Renal cortex interstitium (tissue), 15 donors: Measurements from ENCODE around the gene TEX51. TPM values are rescaled to one million over a fixed set of nuclear protein-coding genes. Genes with fewer than 3 reads are reported as not detected.

Experiments used
- DNase-seq, 11 donors: peaks; one replicate each; pipeline ENCODE4 v3.0.0-alpha.2; 2013; ENCODE audit warnings: low read depth in 9 of 11, low spot score in 4 of 11; ENCODE audit errors: extremely low read depth in 1 of 11
- long read RNA-seq, 16 experiments: transcript quantifications; one replicate each; lab custom pipeline, GENCODE V29; 2026
- polyA plus RNA-seq, 3 donors: library from polyadenylated mRNA; unstranded; fragments of 120-200 nt; gene quantifications; one replicate each; pipeline ENCODE4 v1.2.1, GENCODE V29; 2013; ENCODE audit not compliant: insufficient read length in 3 of 3

TEX51 gene
- polyA plus RNA-seq: not detected
- long read RNA-seq, donor 1: 0 reads
- long read RNA-seq, donor 2: 0 reads
- long read RNA-seq, donor 3: 0 reads
- long read RNA-seq, donor 4: 0 reads
- long read RNA-seq, donor 5: 0 reads
- long read RNA-seq, donor 6: 0 reads
- long read RNA-seq, donor 7: 0 reads
- long read RNA-seq, donor 8: 0 reads
- long read RNA-seq, donor 9: 0 reads
- long read RNA-seq, donor 10: 0 reads
- long read RNA-seq, donor 11: 0 reads
- long read RNA-seq, donor 12: 0 reads
- long read RNA-seq, donor 13: 0 reads
- long read RNA-seq, donor 14: 0 reads
- long read RNA-seq, donor 15: 0 reads
- long read RNA-seq, donor 16: 0 reads

DNA sequence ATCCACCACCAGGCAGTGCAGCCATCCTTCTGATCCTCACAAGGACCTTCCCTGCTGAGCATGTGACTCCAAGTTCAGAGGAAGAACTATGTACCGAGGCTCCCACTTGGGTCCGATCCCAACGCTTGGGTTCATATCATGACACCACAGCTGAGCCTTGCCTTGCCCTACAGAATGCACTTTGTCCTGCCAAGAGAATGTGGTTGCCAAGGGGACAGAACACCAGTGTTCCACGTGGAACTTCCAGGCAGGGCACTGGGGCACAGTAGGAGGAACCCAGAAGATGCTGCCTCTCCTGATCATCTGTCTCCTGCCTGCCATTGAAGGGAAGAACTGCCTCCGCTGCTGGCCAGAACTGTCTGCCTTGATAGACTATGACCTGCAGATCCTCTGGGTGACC lies at the start of gene TEX51:
TSS of gene TEX51 (plus strand) at position 255 of the 400 bp plus-strand sequence. CDS start at position 284, 29 bp downstream.
- no peak for DNase-seq

DNA sequence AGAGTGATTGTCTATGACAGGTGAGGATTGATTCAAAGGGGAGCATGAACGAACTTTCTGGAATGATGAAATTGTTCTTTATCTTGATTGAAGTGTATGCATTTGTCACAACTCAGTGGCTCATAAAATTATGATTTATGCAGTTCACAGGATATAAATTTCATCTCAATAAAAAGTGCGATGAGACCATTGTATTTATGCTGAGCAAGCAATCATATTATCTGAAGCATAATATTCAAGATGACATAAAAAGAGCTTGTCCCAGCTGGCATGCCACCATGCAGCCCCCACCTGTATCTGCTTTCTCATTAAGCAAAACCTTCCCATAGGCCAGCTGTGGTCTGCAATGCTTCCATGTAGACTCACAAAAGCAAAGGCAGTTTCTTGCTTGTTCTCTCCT lies 49.6 kb upstream of the TEX51 start:
- no peak for DNase-seq

- no peak for DNase-seq
These were observed 49.2 kb upstream of the TEX51 start for GRCh38 chr2:126849486-126849885.

DNA sequence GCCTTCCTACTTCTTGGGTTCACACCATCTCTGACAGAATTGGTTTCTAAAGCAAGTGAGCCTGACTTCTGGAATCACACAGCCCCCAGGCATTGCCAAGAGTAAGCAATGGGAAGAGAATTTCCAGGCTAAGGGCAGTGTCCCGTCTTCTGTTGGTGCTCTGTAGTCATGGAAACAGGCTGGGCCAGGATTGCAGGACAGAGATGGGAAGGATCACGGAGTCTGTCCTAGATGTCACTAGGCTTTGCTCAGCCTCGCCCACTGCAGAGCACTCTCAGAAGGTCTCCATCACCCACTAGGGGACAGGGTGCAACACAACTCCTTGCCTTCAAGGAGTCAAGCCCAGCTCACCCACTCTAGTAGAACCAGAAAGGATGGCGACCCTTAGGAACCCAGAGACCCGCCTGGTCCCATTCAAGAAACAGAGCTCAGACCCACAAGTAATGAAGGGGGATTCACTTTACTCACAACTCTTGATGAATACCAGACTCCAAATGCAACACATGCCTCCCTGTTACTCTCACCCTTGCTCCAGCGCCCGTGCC lies 48.6 kb upstream of the TEX51 start:
- DNase-seq: no peak

GRCh38 chr2:126850940-126851339 lies 47.8 kb upstream of the TEX51 start:
- DNase-seq: peak in 1 of 11 donors; percentile 16

DNA sequence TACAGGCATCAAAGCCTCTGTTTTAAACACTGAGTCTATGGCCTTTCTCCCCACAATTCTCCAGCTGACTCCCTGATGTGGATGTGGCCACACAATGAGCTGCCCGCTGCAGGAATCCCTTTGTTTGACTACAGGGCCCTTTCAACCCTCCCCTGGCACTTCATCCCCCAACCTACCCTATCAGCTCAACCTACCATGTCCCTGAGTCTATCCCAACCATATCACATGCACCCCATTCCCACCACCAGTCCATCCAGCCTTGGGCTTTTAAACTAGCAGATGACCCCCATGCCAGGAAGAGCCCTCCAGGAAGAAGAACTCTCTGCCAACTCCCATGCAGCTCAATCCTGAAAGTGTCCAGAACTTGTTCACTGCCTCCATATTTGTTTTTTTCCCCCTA lies 46.9 kb upstream of the TEX51 start:
- no peak for DNase-seq

DNA sequence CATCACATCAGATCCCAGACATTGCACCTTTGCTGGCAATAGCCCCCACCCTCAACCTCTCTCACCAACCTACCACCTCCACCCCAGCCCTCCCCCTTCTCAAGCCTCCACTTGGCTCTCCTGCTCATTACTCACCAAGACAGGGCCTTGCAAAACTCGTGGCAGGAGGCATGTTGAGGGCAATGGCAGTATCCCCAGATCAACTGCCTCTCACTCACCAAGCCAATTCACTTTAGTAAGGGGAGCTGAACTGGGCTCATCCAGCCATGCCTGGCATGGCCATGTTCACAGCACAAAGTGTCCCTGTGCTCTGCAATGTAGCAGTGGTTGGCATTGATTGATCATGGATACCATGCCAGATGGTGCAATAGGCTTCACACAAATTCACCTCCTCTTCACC lies 46.3 kb upstream of the TEX51 start:
- no peak for DNase-seq

- DNase-seq: no peak
These were observed 43.1 kb upstream of the TEX51 start for GRCh38 chr2:126855606-126856005.

- no peak for DNase-seq
These were observed 42.3 kb upstream of the TEX51 start for GRCh38 chr2:126856403-126856802.

DNA sequence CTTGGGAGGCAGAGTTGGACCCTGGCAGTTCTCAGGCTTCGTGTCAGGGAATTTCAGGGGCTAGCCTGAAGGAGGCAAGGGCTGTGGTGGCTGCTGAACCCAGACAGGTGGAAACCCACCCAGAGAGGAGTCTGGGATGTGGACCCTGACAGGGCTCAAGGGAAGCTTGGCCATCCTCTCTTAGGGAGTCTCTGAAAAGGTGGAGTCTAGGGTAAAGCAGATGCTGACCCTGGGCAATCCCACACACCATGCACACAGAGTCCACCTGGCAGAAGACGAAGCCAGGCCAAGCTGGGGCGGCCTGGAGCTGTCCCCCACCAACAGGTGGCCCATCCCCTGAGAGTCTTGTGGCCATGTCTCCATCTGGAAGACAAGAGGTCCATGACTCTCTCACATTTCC lies 41.2 kb upstream of the TEX51 start:
- no peak for DNase-seq

- no peak for DNase-seq
These were observed 40.7 kb upstream of the TEX51 start for GRCh38 chr2:126858013-126858412.

DNA sequence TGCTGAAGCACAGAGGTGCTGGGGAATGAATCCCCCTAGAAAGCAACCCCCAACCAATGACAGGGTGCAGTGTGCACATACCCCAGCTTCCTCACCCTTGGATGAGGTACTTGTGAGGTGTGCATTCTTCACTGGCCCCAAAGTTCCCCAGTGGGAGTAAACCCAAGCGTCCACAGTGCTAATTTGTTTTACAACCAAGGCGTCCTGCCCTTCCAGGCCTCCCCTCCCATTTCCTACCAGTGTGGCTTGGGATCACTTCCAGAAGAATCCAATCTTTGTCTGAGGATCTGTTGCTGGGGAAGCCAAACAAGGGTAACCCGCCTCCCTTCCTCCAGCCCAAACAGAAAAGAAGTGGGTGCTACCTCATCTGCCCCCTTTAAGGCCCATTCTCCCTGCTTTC lies 40.3 kb upstream of the TEX51 start:
- no peak for DNase-seq

GRCh38 chr2:126858991-126859390 lies 39.7 kb upstream of the TEX51 start:
- no peak for DNase-seq

- no peak for DNase-seq
These were observed 39.1 kb upstream of the TEX51 start for GRCh38 chr2:126859631-126860030.

- no peak for DNase-seq
These were observed 38.3 kb upstream of the TEX51 start for GRCh38 chr2:126860385-126860784.

- no peak for DNase-seq
These were observed 36.0 kb upstream of the TEX51 start for GRCh38 chr2:126862730-126863129.

GRCh38 chr2:126863336-126864015 lies 35.2 kb upstream of the TEX51 start:
- DNase-seq: peak in 2 of 11 donors; percentile 23 to 29

DNA sequence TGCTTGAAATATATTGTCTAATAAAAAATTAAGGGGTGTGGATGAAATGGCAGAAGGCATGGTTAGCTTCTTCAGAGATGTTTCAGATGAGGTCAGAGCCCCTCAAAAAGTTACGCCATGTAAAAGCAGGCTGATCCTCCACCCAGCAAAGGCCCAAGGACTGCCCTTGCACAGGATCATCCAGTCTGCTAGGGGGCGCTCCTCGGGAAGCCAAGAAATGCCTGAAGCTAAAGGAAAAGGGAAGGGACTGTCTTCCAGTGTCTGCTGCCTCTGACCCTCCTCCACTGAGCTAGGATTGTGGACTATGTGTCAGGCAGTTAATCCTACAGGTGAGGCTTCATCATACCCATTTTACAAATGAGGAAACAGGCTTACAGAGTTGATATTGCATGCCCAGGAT lies 33.8 kb upstream of the TEX51 start:
- no peak for DNase-seq

- DNase-seq: no peak
These were observed 32.2 kb upstream of the TEX51 start for GRCh38 chr2:126866451-126866850.

GRCh38 chr2:126874961-126875360 lies 23.7 kb upstream of the TEX51 start:
- DNase-seq: no peak
